Measurements from ENCODE around the gene VPS35L.

Gene VPS35L

DNA sequence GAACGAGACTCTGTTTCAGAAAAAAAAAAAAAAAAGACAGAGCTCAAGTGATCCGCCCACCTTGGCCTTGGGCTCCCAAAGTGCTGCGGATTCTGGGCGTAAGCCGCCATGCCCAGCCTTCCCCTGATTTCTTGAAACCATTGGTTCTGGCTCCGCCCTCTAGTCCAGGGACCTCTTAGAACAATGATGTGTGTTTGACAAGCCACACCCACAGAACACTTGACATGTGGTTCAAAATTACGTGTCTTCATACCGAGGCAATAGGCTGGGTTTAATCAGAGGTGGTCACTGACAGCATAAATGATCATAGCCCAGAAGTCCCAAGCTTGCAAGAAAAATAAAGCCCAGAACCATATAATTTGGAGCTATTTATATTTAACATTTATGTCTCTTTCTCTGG, 139.5 kb downstream of the VPS35L start:
- TF ChIP-seq POLR2A (IDR thresholded peaks at IDR 0.05; ENCODE audit: low read depth, low read length), result no peak
- FAIRE-seq (no peak), DNase-seq (ENCODE audit: insufficient read length, low spot score) (no peak)

GRCh38 chr16:19696328-19696727, 140.8 kb downstream of the VPS35L start:
- FAIRE-seq (no peak), DNase-seq (ENCODE audit: insufficient read length, low spot score) (peak; percentile 42)
- no peak for TF ChIP-seq POLR2A (IDR thresholded peaks at IDR 0.05; ENCODE audit: low read depth, low read length)

- FAIRE-seq, result no peak
- TF ChIP-seq POLR2A (IDR thresholded peaks at IDR 0.05; ENCODE audit: low read depth, low read length), result no peak
- no peak for DNase-seq (ENCODE audit: insufficient read length, low spot score)
Observed at GRCh38 chr16:19696961-19697360, 141.5 kb downstream of the VPS35L start.

DNA sequence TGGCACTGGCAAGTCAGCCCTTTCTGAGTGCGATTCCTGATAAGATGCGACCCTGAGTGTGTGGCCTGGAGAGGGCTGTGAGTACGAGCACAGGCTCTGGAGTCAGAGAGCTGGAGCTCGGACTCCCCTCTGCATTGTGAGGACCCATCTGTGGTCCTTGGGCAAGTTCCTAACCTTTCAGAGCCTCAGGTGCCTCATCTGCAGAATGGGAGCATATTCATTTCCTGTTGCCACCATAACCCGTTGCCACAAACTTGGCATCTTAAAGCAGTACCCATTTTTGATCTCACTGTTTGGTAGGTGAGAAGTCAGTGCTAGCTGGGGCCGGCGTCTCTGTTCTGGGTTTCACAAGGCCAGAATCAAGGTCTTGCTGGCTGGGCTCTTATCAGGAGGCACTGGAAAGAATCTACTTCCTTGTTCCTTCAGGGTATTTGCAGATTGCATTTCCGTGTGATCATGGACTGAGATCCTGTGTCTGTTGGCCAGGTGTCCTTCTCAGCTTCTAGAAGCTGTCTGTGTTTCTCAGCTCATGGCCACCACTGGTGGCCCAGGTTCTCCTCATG, 142.3 kb downstream of the VPS35L start:
- TF ChIP-seq POLR2A (IDR thresholded peaks at IDR 0.05; ENCODE audit: low read depth, low read length), result no peak
- no peak for FAIRE-seq
- DNase-seq (ENCODE audit: insufficient read length, low spot score), result no peak

GRCh38 chr16:19698480-19699465, 143.3 kb downstream of the VPS35L start:
- FAIRE-seq (no peak), DNase-seq (ENCODE audit: insufficient read length, low spot score) (no peak)
- TF ChIP-seq POLR2A (IDR thresholded peaks at IDR 0.05; ENCODE audit: low read depth, low read length), result no peak

DNA sequence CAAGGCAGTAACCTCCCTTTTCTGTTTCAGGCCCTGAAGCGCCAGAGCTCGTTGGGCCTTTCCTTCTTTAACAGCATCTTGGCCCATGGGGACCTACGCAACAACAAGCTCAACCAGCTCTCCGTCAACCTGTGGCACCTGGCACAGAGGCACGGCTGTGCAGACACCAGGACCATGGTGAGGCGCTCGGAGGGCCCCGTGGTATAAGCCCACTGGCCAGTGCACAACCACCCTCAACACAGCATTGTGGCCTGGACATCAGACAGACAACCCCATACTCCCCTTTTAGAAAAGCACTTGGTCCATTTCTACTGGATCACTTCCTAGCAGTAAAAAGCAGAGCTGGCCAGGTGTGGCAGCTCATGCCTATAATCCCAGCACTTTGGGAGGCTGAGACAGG, 144.0 kb downstream of the VPS35L start:
- TF ChIP-seq POLR2A (IDR thresholded peaks at IDR 0.05; ENCODE audit: low read depth, low read length), result no peak
- DNase-seq (ENCODE audit: insufficient read length, low spot score) (no peak), FAIRE-seq (no peak)

DNA sequence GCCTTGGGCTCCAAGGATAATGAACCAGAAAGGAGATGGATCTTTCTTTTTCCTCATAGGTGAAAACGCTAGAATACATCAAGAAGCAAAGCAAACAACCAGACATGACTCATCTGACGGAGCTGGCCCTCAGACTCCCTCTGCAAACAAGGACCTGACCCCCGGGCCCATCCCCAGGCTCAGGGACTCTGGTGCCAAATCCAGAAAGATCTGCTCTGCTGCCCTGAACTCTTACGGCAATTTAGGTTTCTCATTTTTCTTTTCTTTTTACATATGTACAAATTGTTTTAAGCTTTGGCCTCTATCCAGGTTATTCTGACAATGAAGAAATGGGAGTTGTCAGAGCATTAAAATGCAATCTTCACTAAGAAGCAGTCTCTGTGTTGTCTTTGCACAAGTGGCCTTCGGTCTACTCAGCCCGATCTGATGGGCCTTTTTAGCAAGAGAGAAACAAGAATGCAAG, 144.8 kb downstream of the VPS35L start:
- FAIRE-seq, result no peak
- DNase-seq (ENCODE audit: insufficient read length, low spot score), result no peak
- TF ChIP-seq POLR2A (IDR thresholded peaks at IDR 0.05; ENCODE audit: low read depth, low read length), result no peak

- DNase-seq (ENCODE audit: insufficient read length, low spot score) (no peak), FAIRE-seq (no peak)
Observed at GRCh38 chr16:19701091-19701490, 145.6 kb downstream of the VPS35L start.

DNA sequence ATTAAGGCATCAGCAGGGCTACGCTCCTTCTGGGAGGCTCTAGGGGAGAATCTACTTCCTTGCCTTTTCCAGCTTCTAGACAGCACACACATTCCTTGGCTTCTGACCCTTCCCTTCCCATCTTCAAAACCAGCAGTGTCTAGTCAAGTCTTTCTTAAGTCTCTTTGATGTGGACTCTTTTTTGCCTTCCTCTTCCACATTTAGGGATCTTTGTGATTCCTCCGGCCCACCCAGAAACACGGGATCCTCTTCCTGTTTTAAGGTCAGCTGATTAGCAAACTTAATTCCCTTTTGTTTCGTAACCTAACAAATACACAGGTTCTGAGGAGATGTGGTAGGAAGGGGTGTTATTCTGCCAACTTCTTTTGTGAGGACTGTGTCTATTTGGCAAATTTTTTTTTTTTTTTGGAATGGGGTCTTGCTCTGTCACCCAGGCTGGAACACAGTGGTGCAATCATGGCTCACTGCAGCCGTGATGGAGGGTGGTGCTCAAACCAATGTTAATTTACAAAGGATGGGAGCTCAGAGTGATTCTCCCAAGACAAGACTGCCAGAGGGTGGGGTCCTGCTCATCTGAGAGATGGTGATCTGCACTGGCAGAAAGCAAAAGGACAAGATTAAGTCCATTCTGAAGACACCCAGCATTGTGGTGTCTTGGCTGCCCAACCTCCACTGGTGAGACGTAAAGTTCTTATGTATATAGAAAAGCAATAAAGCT, 147.8 kb downstream of the VPS35L start:
- FAIRE-seq (no peak), DNase-seq (ENCODE audit: insufficient read length, low spot score) (no peak)
- TF ChIP-seq POLR2A (IDR thresholded peaks at IDR 0.05; ENCODE audit: low read depth, low read length), result no peak

More at GRCh38 chr16:19701091-19701490, 145.6 kb downstream of the VPS35L start:
- no peak for TF ChIP-seq POLR2A (IDR thresholded peaks at IDR 0.05; ENCODE audit: low read depth, low read length)

GRCh38 chr16:19704321-19705145, 149.0 kb downstream of the VPS35L start:
- TF ChIP-seq POLR2A (IDR thresholded peaks at IDR 0.05; ENCODE audit: low read depth, low read length), result no peak
- FAIRE-seq (no peak), DNase-seq (ENCODE audit: insufficient read length, low spot score) (no peak)

DNA sequence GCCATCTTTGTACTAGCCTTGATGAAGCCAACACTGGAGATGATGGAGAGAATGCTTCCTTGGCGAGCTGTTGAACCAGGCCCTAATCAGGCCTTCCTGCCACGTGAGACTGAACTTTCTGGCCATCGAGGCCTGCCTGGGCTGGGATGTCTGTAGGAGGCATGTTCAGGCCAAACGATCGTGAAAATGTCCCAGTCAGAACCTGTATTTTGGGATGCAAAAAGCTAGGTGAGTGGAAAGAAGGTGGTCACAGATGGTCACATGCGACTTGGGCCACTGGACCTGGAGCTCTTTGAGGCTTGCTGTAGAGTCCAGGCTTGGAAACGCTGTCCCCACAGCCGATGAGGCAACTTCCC, 149.6 kb downstream of the VPS35L start:
- DNase-seq (ENCODE audit: insufficient read length, low spot score), result no peak
- FAIRE-seq, result no peak
- no peak for TF ChIP-seq POLR2A (IDR thresholded peaks at IDR 0.05; ENCODE audit: low read depth, low read length)

GRCh38 chr16:19705843-19706242, 150.3 kb downstream of the VPS35L start:
- DNase-seq (ENCODE audit: insufficient read length, low spot score) (no peak), FAIRE-seq (no peak)
- TF ChIP-seq POLR2A (IDR thresholded peaks at IDR 0.05; ENCODE audit: low read depth, low read length), result no peak

DNA sequence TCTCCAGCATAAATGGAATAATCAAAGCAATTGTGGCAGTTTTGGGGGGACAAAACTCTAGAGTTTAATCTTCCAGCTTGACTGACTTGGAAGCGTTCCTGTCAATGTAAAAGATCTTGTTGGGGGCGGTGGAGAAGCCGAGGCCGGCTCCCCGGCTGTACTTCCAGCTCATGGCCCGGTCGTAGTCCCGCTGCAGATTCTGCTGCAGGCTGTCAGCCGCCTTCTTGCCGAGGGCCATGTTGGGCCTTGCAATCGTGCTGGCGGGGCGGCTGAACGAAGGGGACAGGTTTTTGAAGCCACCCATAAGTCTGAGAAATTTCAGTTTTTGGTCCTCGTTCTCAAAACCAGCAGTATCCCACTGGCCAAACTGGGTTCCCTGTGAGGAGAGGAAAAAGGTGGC, 151.3 kb downstream of the VPS35L start:
- TF ChIP-seq POLR2A (IDR thresholded peaks at IDR 0.05; ENCODE audit: low read depth, low read length), result no peak
- FAIRE-seq (no peak), DNase-seq (ENCODE audit: insufficient read length, low spot score) (no peak)
